Keratinocyte (primary cell): ENCODE measurements around the gene ARHGAP5. TPM values are rescaled to one million over a fixed set of nuclear protein-coding genes. Genes with fewer than 3 reads are reported as not detected.

ENCODE experiments used
- DNase-seq: peaks from one replicate; pipeline ENCODE4 v3.0.0-alpha.2; 2011; ENCODE audit warnings: low read depth, missing footprints, low spot score
- FAIRE-seq: peaks from 2 replicates; lab custom pipeline; 2011; peaks lifted over from hg19 to GRCh38; lab: Jason Lieb, UNC
- H2AFZ ChIP-seq: 2 replicates; pipeline ENCODE4 v1.6.0; 2012; ENCODE audit warnings: low read length, control low read depth, inconsistent platforms; ENCODE audit not compliant: control insufficient read depth
- H3K27ac ChIP-seq: 2 replicates; pipeline ENCODE4 v1.5.1; 2011; ENCODE audit warnings: low read length; ENCODE audit not compliant: control insufficient read depth, insufficient read depth
- H3K27me3 ChIP-seq: 3 replicates; pipeline ENCODE4 v1.6.0; 2011; ENCODE audit warnings: low read length; ENCODE audit not compliant: control insufficient read depth, insufficient read depth; ENCODE audit errors: extremely low read depth
- H3K36me3 ChIP-seq, 2 experiments: 2 replicates in 1 of 2; 3 replicates in 1 of 2; pipeline ENCODE4 v1.5.1; 2011; ENCODE audit warnings: low read length in 2 of 2, mild to moderate bottlenecking in 1 of 2; ENCODE audit not compliant: control insufficient read depth in 2 of 2, insufficient read depth in 2 of 2; ENCODE audit errors: extremely low read depth in 1 of 2
- H3K4me1 ChIP-seq: 3 replicates; pipeline ENCODE4 v1.5.1; 2011; ENCODE audit warnings: low read length; ENCODE audit not compliant: control insufficient read depth, insufficient read depth; ENCODE audit errors: extremely low read depth
- H3K4me2 ChIP-seq: 3 replicates; pipeline ENCODE4 v1.6.0; 2011; ENCODE audit warnings: low read depth, low read length; ENCODE audit not compliant: control insufficient read depth, insufficient read depth; ENCODE audit errors: extremely low read depth
- H3K4me3 ChIP-seq, 3 experiments: fragments of 200-600 bp in 1 of 3; sonication (generic) in 1 of 3; 2 replicates in 2 of 3; 3 replicates in 1 of 3; pipeline ENCODE4 v1.5.1; 2011 to 2016; ENCODE audit warnings: low read length in 3 of 3, mild to moderate bottlenecking in 3 of 3, control low read depth in 2 of 3, inconsistent platforms in 1 of 3, low read depth in 1 of 3, mixed read lengths in 1 of 3, mixed run types in 1 of 3, moderate library complexity in 1 of 3; ENCODE audit not compliant: control insufficient read depth in 2 of 3, insufficient read depth in 2 of 3; ENCODE audit errors: extremely low read depth in 1 of 3
- H3K79me2 ChIP-seq: 2 replicates; pipeline ENCODE4 v1.6.0; 2012; ENCODE audit warnings: low read length; ENCODE audit not compliant: control insufficient read depth, insufficient read depth
- H3K9ac ChIP-seq: 3 replicates; pipeline ENCODE4 v1.6.0; 2011; ENCODE audit warnings: low read length; ENCODE audit not compliant: control insufficient read depth, insufficient read depth; ENCODE audit errors: extremely low read depth
- H3K9me1 ChIP-seq: 3 replicates; pipeline ENCODE4 v1.6.0; 2011; ENCODE audit warnings: low read length; ENCODE audit not compliant: control insufficient read depth, insufficient read depth; ENCODE audit errors: extremely low read depth
- H3K9me3 ChIP-seq: 2 replicates; pipeline ENCODE4 v1.5.1; 2012; ENCODE audit warnings: low read depth, low read length; ENCODE audit not compliant: control insufficient read depth
- H4K20me1 ChIP-seq: 3 replicates; pipeline ENCODE4 v1.6.0; 2011; ENCODE audit warnings: low read length; ENCODE audit not compliant: control insufficient read depth, insufficient read depth; ENCODE audit errors: extremely low read depth
- EZH2 ChIP-seq: IDR thresholded peaks from one replicate; pipeline ENCODE4 v1.6.1; 2012; ENCODE audit warnings: inconsistent platforms, mild to moderate bottlenecking, low read length, moderate library complexity
- dilution Hi-C: fragments of 300-500 bp; cut with MboI; formaldehyde crosslinking; loops from one replicate; pipeline ENCODE4 v1.7.0; 2020; ENCODE audit warnings: low sequenced_read_pairs; ENCODE audit not compliant: extremely low pct_ligation_motif_present
- polyA plus RNA-seq, 5 experiments: library from polyadenylated mRNA; depleted of rRNA in 3 of 5; stranded (reverse) in 3 of 5; stranded (forward) in 1 of 5; unstranded in 1 of 5; fragments of >200 nt; gene quantifications; 1 replicate in 1 of 5; 2 replicates in 3 of 5; 3 replicates in 1 of 5; pipeline versions ENCODE4 v1.2.1 to v1.2.3, GENCODE V29; 2011 to 2012; ENCODE audit warnings: missing spikeins in 2 of 5, low read depth in 1 of 5, low replicate concordance in 1 of 5
- TF ChIP-seq, protein P1 (sequence below), 3 experiments: IDR thresholded peaks in 1 of 3; conservative IDR thresholded peaks in 1 of 3; optimal IDR thresholded peaks in 1 of 3; 2 replicates in 2 of 3; 3 replicates in 1 of 3; pipeline versions ENCODE3 to v1.5.1; 2011; ENCODE audit warnings: low read length in 3 of 3, mild to moderate bottlenecking in 3 of 3, moderate library complexity in 2 of 3, control low read depth in 1 of 3, inconsistent platforms in 1 of 3; ENCODE audit not compliant: insufficient read depth in 2 of 3; ENCODE audit errors: extremely low read depth in 1 of 3

ARHGAP5 gene
- polyA plus RNA-seq, 1 donor (not counting 4 experiments of a cell fraction or from before 2014, with no cell fraction given), result 43.1 TPM

DNA sequence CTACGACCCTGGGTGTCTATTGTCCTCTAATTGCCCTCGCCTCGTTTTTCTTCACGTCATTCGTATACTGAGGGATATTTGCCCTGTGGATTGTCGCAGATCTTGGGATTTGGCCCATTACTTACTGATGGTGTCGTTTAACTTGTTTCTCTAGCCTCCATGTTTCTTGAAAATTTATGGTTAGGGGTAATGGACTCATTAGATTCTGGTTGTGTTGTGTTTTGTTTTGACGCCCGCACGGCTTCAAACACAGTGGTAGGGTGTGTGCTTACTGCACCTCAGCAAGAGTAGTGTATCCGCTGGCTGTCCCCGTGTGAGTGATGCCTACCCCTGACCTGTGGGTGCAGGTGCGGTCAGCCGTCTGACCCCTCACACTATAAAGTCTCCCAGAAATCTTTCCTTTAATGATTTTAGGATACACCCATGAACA, 126.8 kb downstream of the ARHGAP5 start:
- peak overlapping the region; percentile 93 for H3K27ac ChIP-seq
- H3K4me1 ChIP-seq, result peaks cover 20% of the 10 kb centered on the region
- no peaks in the 10 kb centered on the region for H3K27me3 ChIP-seq
- peak overlapping the region; percentile 98 for H2AFZ ChIP-seq
- peak overlapping the region; percentile 47 to 87 (median 75) for H3K4me3 ChIP-seq
- H3K9ac ChIP-seq, result peak overlapping the region; percentile 94
- H3K36me3 ChIP-seq, result no peaks in the 10 kb centered on the region
- no peaks in the 10 kb centered on the region for H3K79me2 ChIP-seq
- H3K9me1 ChIP-seq, result peaks cover 2% of the 10 kb centered on the region
- DNase-seq, result no peak
- dilution Hi-C loops, result no loop called here
- H3K9me3 ChIP-seq, result no peaks in the 10 kb centered on the region
- peak overlapping the region; percentile 97 for H3K4me2 ChIP-seq
- FAIRE-seq, result no peak
- H4K20me1 ChIP-seq, result no peaks in the 10 kb centered on the region
- TF ChIP-seq EZH2, result no peak
- TF ChIP-seq, protein P1, sequence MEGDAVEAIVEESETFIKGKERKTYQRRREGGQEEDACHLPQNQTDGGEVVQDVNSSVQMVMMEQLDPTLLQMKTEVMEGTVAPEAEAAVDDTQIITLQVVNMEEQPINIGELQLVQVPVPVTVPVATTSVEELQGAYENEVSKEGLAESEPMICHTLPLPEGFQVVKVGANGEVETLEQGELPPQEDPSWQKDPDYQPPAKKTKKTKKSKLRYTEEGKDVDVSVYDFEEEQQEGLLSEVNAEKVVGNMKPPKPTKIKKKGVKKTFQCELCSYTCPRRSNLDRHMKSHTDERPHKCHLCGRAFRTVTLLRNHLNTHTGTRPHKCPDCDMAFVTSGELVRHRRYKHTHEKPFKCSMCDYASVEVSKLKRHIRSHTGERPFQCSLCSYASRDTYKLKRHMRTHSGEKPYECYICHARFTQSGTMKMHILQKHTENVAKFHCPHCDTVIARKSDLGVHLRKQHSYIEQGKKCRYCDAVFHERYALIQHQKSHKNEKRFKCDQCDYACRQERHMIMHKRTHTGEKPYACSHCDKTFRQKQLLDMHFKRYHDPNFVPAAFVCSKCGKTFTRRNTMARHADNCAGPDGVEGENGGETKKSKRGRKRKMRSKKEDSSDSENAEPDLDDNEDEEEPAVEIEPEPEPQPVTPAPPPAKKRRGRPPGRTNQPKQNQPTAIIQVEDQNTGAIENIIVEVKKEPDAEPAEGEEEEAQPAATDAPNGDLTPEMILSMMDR (optimal IDR thresholded peaks at IDR 0.05 in 1 of 3, IDR thresholded peaks at IDR 0.05 in 1 of 3, conservative IDR thresholded peaks at IDR 0.05 in 1 of 3; ENCODE audit: extremely low read depth in 1 of 3, insufficient read depth in 2 of 3, low read length in 3 of 3), result no peak

DNA sequence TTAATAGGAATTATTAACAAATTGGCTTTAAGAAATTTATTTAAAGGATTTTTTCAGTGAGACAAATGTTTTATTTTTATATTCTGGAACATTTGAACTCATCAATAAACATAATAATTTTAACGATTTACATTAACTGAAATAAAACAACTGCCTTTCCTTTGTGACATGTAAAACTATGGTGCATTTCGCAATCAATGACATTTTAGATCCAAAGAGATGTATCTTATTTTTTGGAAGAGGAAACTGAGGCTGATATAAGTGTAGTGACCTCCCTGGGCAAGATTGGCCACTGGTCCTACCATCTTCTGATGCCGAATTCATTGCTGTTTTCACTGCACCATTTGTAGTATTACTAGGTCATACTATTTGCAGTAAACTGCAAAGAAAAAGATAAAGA, 128.4 kb downstream of the ARHGAP5 start:
- dilution Hi-C loops, result no loop called here
- H4K20me1 ChIP-seq, result no peaks in the 10 kb centered on the region
- peaks cover 2% of the 10 kb centered on the region for H3K9me1 ChIP-seq
- H3K27ac ChIP-seq, result no peak overlapping the region
- no peaks in the 10 kb centered on the region for H3K27me3 ChIP-seq
- H3K4me1 ChIP-seq, result peaks cover 20% of the 10 kb centered on the region
- no peak overlapping the region for H3K9ac ChIP-seq
- no peak overlapping the region for H3K4me2 ChIP-seq
- no peak for TF ChIP-seq EZH2
- TF ChIP-seq, protein P1 (optimal IDR thresholded peaks at IDR 0.05 in 1 of 3, IDR thresholded peaks at IDR 0.05 in 1 of 3, conservative IDR thresholded peaks at IDR 0.05 in 1 of 3; ENCODE audit: extremely low read depth in 1 of 3, insufficient read depth in 2 of 3, low read length in 3 of 3), result no peak
- H3K4me3 ChIP-seq, result no peak overlapping the region
- H3K9me3 ChIP-seq, result no peaks in the 10 kb centered on the region
- H3K36me3 ChIP-seq, result no peaks in the 10 kb centered on the region
- no peak for FAIRE-seq
- H2AFZ ChIP-seq, result no peak overlapping the region
- no peaks in the 10 kb centered on the region for H3K79me2 ChIP-seq
- no peak for DNase-seq
